ENCODE measurements around the gene FKBP8.

- TF ChIP-seq CTCF (IDR thresholded peaks at IDR 0.05; ENCODE audit: poor library complexity, severe bottlenecking): no peak
- no peak for TF ChIP-seq EZH2 (IDR thresholded peaks at IDR 0.05; ENCODE audit: borderline replicate concordance, insufficient read depth, low read length, poor library complexity, severe bottlenecking)
- no peak for TF ChIP-seq EP300 (conservative IDR thresholded peaks at IDR 0.05; ENCODE audit: poor library complexity, severe bottlenecking)
- no peak for TF ChIP-seq REST (IDR thresholded peaks at IDR 0.05; ENCODE audit: borderline replicate concordance)
- TF ChIP-seq RAD21 (conservative IDR thresholded peaks at IDR 0.05): no peak
- TF ChIP-seq MXI1 (conservative IDR thresholded peaks at IDR 0.05; ENCODE audit: poor library complexity, severe bottlenecking): no peak
- no peak for TF ChIP-seq TAF1 (IDR thresholded peaks at IDR 0.05; ENCODE audit: low read depth)
- no peak for TF ChIP-seq POLR2AphosphoS5 (IDR thresholded peaks at IDR 0.05)
These were observed 39.1 kb downstream of the FKBP8 start for GRCh38 chr19:18503971-18504885.

Data from neural cell (in vitro differentiated cells).